DOHH2 (cell line): ENCODE data around the gene EYA4.

Experiments used
- H3F3A ChIP-seq: fragments of 200-600 bp; sonication (generic), shearing (Covaris generic); 2 replicates; pipeline ENCODE4 v1.6.0; 2016; ENCODE audit warnings: antibody characterized with exemption, mild to moderate bottlenecking; ENCODE audit not compliant: control insufficient read depth, insufficient read depth
- H3K27ac ChIP-seq: fragments of 200-600 bp; sonication (generic); 2 replicates; pipeline ENCODE4 v1.5.1; 2014; ENCODE audit warnings: low read depth, mild to moderate bottlenecking, low read length, moderate library complexity
- H3K27me3 ChIP-seq: fragments of 200-600 bp; sonication (generic); 2 replicates; pipeline ENCODE4 v1.6.1; 2014; ENCODE audit warnings: mild to moderate bottlenecking, low read length, mixed read lengths; ENCODE audit not compliant: control insufficient read depth
- H3K36me3 ChIP-seq: fragments of 200-600 bp; sonication (generic); 2 replicates; pipeline ENCODE4 v1.6.1; 2014; ENCODE audit warnings: mild to moderate bottlenecking, low read length, moderate library complexity, mixed read lengths; ENCODE audit not compliant: control insufficient read depth
- H3K4me1 ChIP-seq: fragments of 200-600 bp; sonication (generic); 2 replicates; pipeline ENCODE4 v1.6.1; 2014; ENCODE audit warnings: mild to moderate bottlenecking, low read length, mixed read lengths; ENCODE audit not compliant: control insufficient read depth
- H3K4me2 ChIP-seq: fragments of 200-600 bp; sonication (generic); 2 replicates; pipeline ENCODE4 v1.6.0; 2014; ENCODE audit warnings: mild to moderate bottlenecking, low read length, moderate library complexity
- H3K4me3 ChIP-seq: fragments of 200-600 bp; sonication (generic); 2 replicates; pipeline ENCODE4 v1.5.1; 2014; ENCODE audit warnings: mild to moderate bottlenecking, low read length, mixed read lengths
- H3K79me2 ChIP-seq: fragments of 200-600 bp; sonication (generic); 2 replicates; pipeline ENCODE4 v1.6.1; 2014; ENCODE audit warnings: mild to moderate bottlenecking, low read length, mixed read lengths; ENCODE audit not compliant: control insufficient read depth
- H3K9me2 ChIP-seq: fragments of 200-600 bp; sonication (generic); replicated peaks from 2 replicates; pipeline ENCODE4 v1.6.1; 2014; ENCODE audit warnings: mild to moderate bottlenecking, low read length, mixed read lengths; ENCODE audit not compliant: control insufficient read depth
- H3K9me3 ChIP-seq: fragments of 200-600 bp; sonication (generic); 2 replicates; pipeline ENCODE4 v1.6.1; 2014; ENCODE audit warnings: antibody characterized with exemption, low read length, mixed read lengths; ENCODE audit not compliant: control insufficient read depth, insufficient read depth
- H4K20me1 ChIP-seq: fragments of 200-600 bp; sonication (generic); 2 replicates; pipeline ENCODE4 v1.6.0; 2014; ENCODE audit warnings: low read depth, mild to moderate bottlenecking, antibody characterized with exemption, low read length, moderate library complexity; ENCODE audit not compliant: control insufficient read depth, insufficient read depth
- EZH2phosphoT487 ChIP-seq: fragments of 200-600 bp; sonication (generic); IDR thresholded peaks from 2 replicates; pipeline ENCODE4 v1.6.1; 2017; ENCODE audit warnings: borderline replicate concordance, mild to moderate bottlenecking, antibody characterized with exemption, low read length, moderate library complexity, mixed read lengths
- TF ChIP-seq, protein P1 (sequence below): fragments of 200-600 bp; sonication (generic); IDR thresholded peaks from one replicate; pipeline ENCODE4 v1.5.1; 2014; ENCODE audit warnings: antibody characterized with exemption, mild to moderate bottlenecking, low read depth, low read length; ENCODE audit not compliant: poor library complexity, severe bottlenecking

The EYA4 gene

DNA sequence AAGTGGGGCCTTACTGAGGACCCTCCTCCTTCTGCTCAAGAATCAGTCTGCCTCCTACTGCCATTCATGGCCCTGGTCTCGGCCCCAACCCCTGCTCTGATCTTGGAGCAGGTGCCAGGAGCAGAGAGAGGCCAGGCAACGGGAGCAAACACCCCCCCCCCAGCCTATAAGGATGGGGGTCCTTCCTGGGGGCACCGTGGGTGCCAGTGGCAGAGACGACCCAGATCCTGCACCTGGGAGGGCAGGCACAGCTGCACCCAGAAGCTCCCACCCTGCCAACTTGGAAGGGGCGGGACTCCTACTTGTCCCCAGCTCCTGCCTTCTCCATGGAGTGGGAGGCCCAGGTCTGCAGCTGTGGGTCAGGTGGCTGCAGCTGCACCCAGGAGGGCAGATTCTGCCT, 183.2 kb downstream of the EYA4 start:
- TF ChIP-seq EZH2phosphoT487: no peak
- TF ChIP-seq, protein P1, sequence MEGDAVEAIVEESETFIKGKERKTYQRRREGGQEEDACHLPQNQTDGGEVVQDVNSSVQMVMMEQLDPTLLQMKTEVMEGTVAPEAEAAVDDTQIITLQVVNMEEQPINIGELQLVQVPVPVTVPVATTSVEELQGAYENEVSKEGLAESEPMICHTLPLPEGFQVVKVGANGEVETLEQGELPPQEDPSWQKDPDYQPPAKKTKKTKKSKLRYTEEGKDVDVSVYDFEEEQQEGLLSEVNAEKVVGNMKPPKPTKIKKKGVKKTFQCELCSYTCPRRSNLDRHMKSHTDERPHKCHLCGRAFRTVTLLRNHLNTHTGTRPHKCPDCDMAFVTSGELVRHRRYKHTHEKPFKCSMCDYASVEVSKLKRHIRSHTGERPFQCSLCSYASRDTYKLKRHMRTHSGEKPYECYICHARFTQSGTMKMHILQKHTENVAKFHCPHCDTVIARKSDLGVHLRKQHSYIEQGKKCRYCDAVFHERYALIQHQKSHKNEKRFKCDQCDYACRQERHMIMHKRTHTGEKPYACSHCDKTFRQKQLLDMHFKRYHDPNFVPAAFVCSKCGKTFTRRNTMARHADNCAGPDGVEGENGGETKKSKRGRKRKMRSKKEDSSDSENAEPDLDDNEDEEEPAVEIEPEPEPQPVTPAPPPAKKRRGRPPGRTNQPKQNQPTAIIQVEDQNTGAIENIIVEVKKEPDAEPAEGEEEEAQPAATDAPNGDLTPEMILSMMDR: no peak

DNA sequence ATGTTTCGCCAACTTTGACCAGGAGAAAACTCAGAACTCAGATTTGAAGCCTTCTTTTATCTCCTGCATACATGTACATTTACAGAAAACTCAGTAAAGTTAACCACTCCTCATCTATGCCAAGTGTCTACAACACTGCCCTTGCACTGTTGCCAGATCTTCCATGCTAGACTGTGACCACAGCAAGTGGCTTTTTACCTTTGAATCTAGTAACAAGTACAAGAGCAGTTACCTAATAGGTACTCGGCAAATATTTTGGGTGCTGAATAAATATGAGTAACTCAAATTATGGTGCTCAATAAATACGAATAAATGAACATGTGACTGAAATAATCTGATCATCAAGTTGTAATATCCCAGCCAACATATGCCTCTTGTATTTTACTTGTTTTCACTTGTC, 184.9 kb downstream of the EYA4 start:
- Histone ChIP-seq H3K9me3 (no peaks in the 10 kb centered on the region), H3K27me3 (no peaks in the 10 kb centered on the region), H3K27ac (no peak overlapping the region), H3K36me3 (no peaks in the 10 kb centered on the region), H3K79me2 (no peaks in the 10 kb centered on the region), H3K4me2 (no peak overlapping the region), H3F3A (no peaks in the 10 kb centered on the region), H4K20me1 (no peaks in the 10 kb centered on the region), H3K9me2 (no peaks in the 10 kb centered on the region), H3K4me3 (no peak overlapping the region), H3K4me1 (no peaks in the 10 kb centered on the region)
- TF ChIP-seq, protein P1: no peak
- no peak for TF ChIP-seq EZH2phosphoT487

More for the DNA sequence above, 183.2 kb downstream of the EYA4 start:
- no peaks in the 10 kb centered on the region for H3K27me3 ChIP-seq
- no peaks in the 10 kb centered on the region for H3K9me2 ChIP-seq
- no peaks in the 10 kb centered on the region for H3K36me3 ChIP-seq
- no peaks in the 10 kb centered on the region for H3K9me3 ChIP-seq
- no peaks in the 10 kb centered on the region for H4K20me1 ChIP-seq
- no peak overlapping the region for H3K4me3 ChIP-seq
- H3K79me2 ChIP-seq: no peaks in the 10 kb centered on the region
- H3F3A ChIP-seq: no peaks in the 10 kb centered on the region
- H3K27ac ChIP-seq: no peak overlapping the region
- H3K4me2 ChIP-seq: no peak overlapping the region
- H3K4me1 ChIP-seq: no peaks in the 10 kb centered on the region

DNA sequence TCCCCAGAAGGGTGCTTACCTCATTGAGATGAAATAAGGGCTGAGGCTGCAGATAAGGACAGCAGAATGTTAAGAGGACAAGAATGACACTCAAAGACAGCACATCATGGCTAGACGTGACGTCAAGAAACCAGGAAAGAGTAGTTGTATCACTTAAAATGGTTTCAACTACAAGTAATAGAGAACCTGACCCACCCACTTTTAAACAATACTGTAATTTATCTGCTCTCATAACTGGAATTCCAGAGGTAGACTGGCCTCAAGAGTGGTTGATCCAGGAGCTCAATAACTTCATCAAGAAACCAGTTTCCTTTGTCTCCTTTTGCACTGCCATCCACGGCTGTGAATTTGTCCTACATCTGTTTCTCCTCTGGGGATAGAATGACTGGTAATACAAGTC, 187.1 kb downstream of the EYA4 start:
- no peaks in the 10 kb centered on the region for H3K36me3 ChIP-seq
- H3F3A ChIP-seq: no peaks in the 10 kb centered on the region
- no peaks in the 10 kb centered on the region for H3K9me3 ChIP-seq
- no peaks in the 10 kb centered on the region for H3K79me2 ChIP-seq
- no peak overlapping the region for H3K4me3 ChIP-seq
- H3K4me2 ChIP-seq: no peak overlapping the region
- no peaks in the 10 kb centered on the region for H3K4me1 ChIP-seq
- H3K27me3 ChIP-seq: no peaks in the 10 kb centered on the region
- no peaks in the 10 kb centered on the region for H4K20me1 ChIP-seq
- H3K9me2 ChIP-seq: no peaks in the 10 kb centered on the region
- TF ChIP-seq, protein P1: no peak
- no peak for TF ChIP-seq EZH2phosphoT487
- no peak overlapping the region for H3K27ac ChIP-seq

DNA sequence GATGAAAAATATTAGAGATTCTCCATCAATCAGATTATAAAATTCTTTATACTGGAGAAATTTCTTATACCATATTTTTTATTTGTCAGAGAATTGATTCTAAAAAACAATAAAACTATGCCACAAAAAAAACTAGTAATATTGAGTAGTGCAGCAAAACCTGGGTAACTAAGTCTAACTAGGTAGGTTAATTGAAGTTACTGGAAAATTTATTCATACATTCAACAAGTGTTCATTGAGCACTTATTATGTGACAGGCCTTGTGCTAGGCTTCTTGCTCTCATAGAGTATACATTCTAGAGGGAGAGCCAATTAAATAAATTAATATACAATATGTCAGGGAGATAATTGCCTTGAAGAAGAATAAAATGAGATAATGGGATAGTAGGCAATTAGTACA, 189.4 kb downstream of the EYA4 start:
- H3K4me2 ChIP-seq: no peak overlapping the region
- TF ChIP-seq EZH2phosphoT487: no peak
- TF ChIP-seq, protein P1: no peak
- no peaks in the 10 kb centered on the region for H3K9me2 ChIP-seq
- no peaks in the 10 kb centered on the region for H4K20me1 ChIP-seq
- H3K27ac ChIP-seq: no peak overlapping the region
- H3K4me1 ChIP-seq: no peaks in the 10 kb centered on the region
- H3K4me3 ChIP-seq: no peak overlapping the region
- no peaks in the 10 kb centered on the region for H3K27me3 ChIP-seq
- no peaks in the 10 kb centered on the region for H3K9me3 ChIP-seq
- no peaks in the 10 kb centered on the region for H3K79me2 ChIP-seq
- H3F3A ChIP-seq: no peaks in the 10 kb centered on the region
- H3K36me3 ChIP-seq: no peaks in the 10 kb centered on the region
